Lower leg skin (tissue), 3 donors: Measurements from ENCODE around the gene LTBP2.

Experiments
- CTCF ChIP-seq, 3 donors: fragments of 450-650 bp; IDR thresholded peaks; one replicate each; pipeline ENCODE4 v1.5.1; 2016; ENCODE audit warnings: antibody characterized with exemption in 3 of 3, mild to moderate bottlenecking in 3 of 3, moderate library complexity in 2 of 3
- POLR2A ChIP-seq, 2 donors: fragments of 450-650 bp; IDR thresholded peaks; one replicate each; pipeline ENCODE4 v1.6.1; 2016 to 2017; ENCODE audit warnings: antibody characterized with exemption in 2 of 2, mild to moderate bottlenecking in 1 of 2, moderate library complexity in 1 of 2

- no peak for TF ChIP-seq CTCF (IDR thresholded peaks at IDR 0.05)
- no peak for TF ChIP-seq POLR2A (IDR thresholded peaks at IDR 0.05)
Measured at GRCh38 chr14:74459976-74460375, 152.1 kb downstream of the LTBP2 start.
